H1 (cell line): ENCODE data around the gene LPGAT1. TPM values are rescaled to one million over a fixed set of nuclear protein-coding genes. Genes with fewer than 3 reads are reported as not detected.

ENCODE experiments used
- CTCF ChIA-PET: fragments of 300-600 bp; sonication (Branson Sonifier 250); formaldehyde crosslinking; loops from one replicate; lab custom pipeline; 2021; ENCODE audit not compliant: partially characterized antibody; lab: Charles Lee
- POLR2A ChIA-PET: fragments of 300-600 bp; sonication (Branson Sonifier 250); formaldehyde crosslinking; loops from one replicate; lab custom pipeline; 2021; ENCODE audit warnings: inconsistent platforms; ENCODE audit not compliant: partially characterized antibody; lab: Charles Lee
- DNase-seq, 2 experiments: peaks; one replicate each; pipeline versions ENCODE4 v3.0.0 to v3.0.0-alpha.2; 2010 to 2022; ENCODE audit warnings: low spot score in 2 of 2, low read depth in 1 of 2, mixed read lengths in 1 of 2
- FAIRE-seq: peaks from 2 replicates; lab custom pipeline; 2011; peaks lifted over from hg19 to GRCh38; lab: Jason Lieb, UNC
- H2AFZ ChIP-seq: 2 replicates; pipeline ENCODE4 v1.8.1; 2012; ENCODE audit warnings: low read length, inconsistent platforms
- H2AK5ac ChIP-seq: 2 replicates; pipeline ENCODE4 v1.6.1; 2013; ENCODE audit warnings: low read depth, low read length
- H2BK120ac ChIP-seq: replicated peaks from 2 replicates; pipeline ENCODE3; 2013; ENCODE audit warnings: low read depth, low read length, inconsistent platforms
- H2BK12ac ChIP-seq: 2 replicates; pipeline ENCODE4 v1.6.1; 2013; ENCODE audit warnings: low read depth, low read length
- H2BK15ac ChIP-seq: 2 replicates; pipeline ENCODE4 v1.6.1; 2013; ENCODE audit warnings: low read length
- H2BK20ac ChIP-seq: 2 replicates; pipeline ENCODE4 v1.6.1; 2013; ENCODE audit warnings: low read length
- H2BK5ac ChIP-seq: 2 replicates; pipeline ENCODE4 v1.6.1; 2013; ENCODE audit warnings: low read depth, low read length
- H3K14ac ChIP-seq: 2 replicates; pipeline ENCODE4 v1.6.1; 2013; ENCODE audit warnings: inconsistent platforms; ENCODE audit not compliant: insufficient read length
- H3K18ac ChIP-seq: 2 replicates; pipeline ENCODE4 v1.6.1; 2013; ENCODE audit warnings: low read length; ENCODE audit errors: extremely low read depth
- H3K23ac ChIP-seq: 2 replicates; pipeline ENCODE4 v1.6.1; 2013; ENCODE audit warnings: inconsistent platforms; ENCODE audit not compliant: insufficient read length
- H3K23me2 ChIP-seq: 2 replicates; pipeline ENCODE4 v1.6.1; 2013; ENCODE audit warnings: low read depth, low read length
- H3K27ac ChIP-seq: 2 replicates; pipeline ENCODE4 v1.6.1; 2011; ENCODE audit warnings: low read depth, low read length, inconsistent platforms
- H3K27me3 ChIP-seq, 4 experiments: replicated peaks in 1 of 4; 1 replicate in 1 of 4; 2 replicates in 3 of 4; pipeline versions ENCODE4 v1.6.1 to v1.8.1; 2011 to 2013; ENCODE audit warnings: low read length in 3 of 4, mild to moderate bottlenecking in 3 of 4, inconsistent platforms in 2 of 4, mixed read lengths in 2 of 4, moderate library complexity in 1 of 4; ENCODE audit not compliant: control insufficient read depth in 3 of 4, insufficient read depth in 3 of 4; ENCODE audit errors: extremely low read depth in 1 of 4
- H3K36me3 ChIP-seq, 4 experiments: 2 replicates each; pipeline versions ENCODE4 v1.6.1 to v1.8.1; 2011 to 2013; ENCODE audit warnings: mild to moderate bottlenecking in 4 of 4, low read length in 3 of 4, moderate library complexity in 2 of 4, control low read depth in 1 of 4, inconsistent platforms in 1 of 4; ENCODE audit not compliant: insufficient read depth in 4 of 4, control insufficient read depth in 2 of 4
- H3K4ac ChIP-seq: replicated peaks from 2 replicates; pipeline ENCODE3; 2013; ENCODE audit warnings: low read length, low read depth, mixed read lengths, inconsistent platforms; ENCODE audit not compliant: insufficient read length
- H3K4me1 ChIP-seq, 4 experiments: replicated peaks in 1 of 4; 1 replicate in 1 of 4; 2 replicates in 3 of 4; pipeline versions ENCODE4 v1.6.1 to v1.8.1; 2011 to 2013; ENCODE audit warnings: low read length in 3 of 4, inconsistent platforms in 2 of 4, mixed read lengths in 1 of 4; ENCODE audit not compliant: insufficient read depth in 4 of 4, control insufficient read depth in 3 of 4
- H3K4me2 ChIP-seq, 2 experiments: 2 replicates each; pipeline versions ENCODE4 v1.6.1 to v1.8.1; 2011 to 2013; ENCODE audit warnings: low read depth in 2 of 2, low read length in 2 of 2, control low read depth in 1 of 2, inconsistent platforms in 1 of 2, mild to moderate bottlenecking in 1 of 2; ENCODE audit not compliant: insufficient read depth in 1 of 2
- H3K4me3 ChIP-seq, 4 experiments: fragments of 200-600, 300-600 bp in 1 of 4; sonication (generic), shearing (Covaris generic), sonication (Bioruptor Twin) in 1 of 4; 2 replicates each; pipeline versions ENCODE4 v1.5.1 to v1.8.1; 2011 to 2016; ENCODE audit warnings: low read length in 4 of 4, low read depth in 3 of 4, control low read depth in 2 of 4, inconsistent platforms in 2 of 4, mild to moderate bottlenecking in 2 of 4, mixed read lengths in 1 of 4, moderate library complexity in 1 of 4; ENCODE audit not compliant: insufficient read depth in 2 of 4; ENCODE audit errors: extremely low read depth in 1 of 4
- H3K56ac ChIP-seq: replicated peaks from 2 replicates; pipeline ENCODE3; 2013; ENCODE audit warnings: low read depth, mild to moderate bottlenecking, mixed read lengths, low read length, inconsistent platforms; ENCODE audit not compliant: insufficient read length
- H3K79me1 ChIP-seq: 2 replicates; pipeline ENCODE4 v1.6.1; 2013; ENCODE audit warnings: low read depth, low read length, control low read depth
- H3K79me2 ChIP-seq, 2 experiments: 2 replicates each; pipeline versions ENCODE4 v1.6.1 to v1.8.1; 2012 to 2013; ENCODE audit warnings: low read length in 2 of 2, mild to moderate bottlenecking in 2 of 2, inconsistent platforms in 1 of 2; ENCODE audit not compliant: insufficient read depth in 2 of 2, control insufficient read depth in 1 of 2
- H3K9ac ChIP-seq, 4 experiments: replicated peaks in 1 of 4; 1 replicate in 1 of 4; 2 replicates in 3 of 4; pipeline versions ENCODE4 v1.6.1 to v1.8.1; 2011 to 2013; ENCODE audit warnings: low read depth in 3 of 4, low read length in 3 of 4, control low read depth in 2 of 4, mild to moderate bottlenecking in 2 of 4, moderate library complexity in 2 of 4, inconsistent platforms in 1 of 4; ENCODE audit errors: extremely low read depth in 1 of 4
- H3K9me3 ChIP-seq, 2 experiments: 2 replicates each; pipeline versions ENCODE4 v1.6.1 to v1.8.1; 2012 to 2013; ENCODE audit warnings: mild to moderate bottlenecking in 2 of 2, moderate library complexity in 2 of 2, control low read depth in 1 of 2, inconsistent platforms in 1 of 2, low read depth in 1 of 2, low read length in 1 of 2, mixed read lengths in 1 of 2; ENCODE audit not compliant: insufficient read depth in 2 of 2
- H4K20me1 ChIP-seq, 2 experiments: replicated peaks in 1 of 2; 2 replicates each; pipeline versions ENCODE3 to v1.8.1; 2011 to 2013; ENCODE audit warnings: inconsistent platforms in 2 of 2, low read length in 2 of 2, mild to moderate bottlenecking in 1 of 2; ENCODE audit not compliant: insufficient read depth in 2 of 2, control insufficient read depth in 1 of 2
- H4K5ac ChIP-seq: 2 replicates; pipeline ENCODE4 v1.6.1; 2013; ENCODE audit warnings: low read length, low read depth, mixed read lengths, inconsistent platforms; ENCODE audit not compliant: insufficient read length
- H4K8ac ChIP-seq: 2 replicates; pipeline ENCODE4 v1.8.0; 2013; ENCODE audit warnings: mild to moderate bottlenecking, moderate library complexity, low read length, inconsistent platforms; ENCODE audit not compliant: insufficient read depth; ENCODE audit errors: extremely low read depth
- H4K91ac ChIP-seq: replicated peaks from 2 replicates; pipeline ENCODE3; 2013; ENCODE audit warnings: low read length, mixed read lengths, inconsistent platforms; ENCODE audit not compliant: insufficient read length
- ASH2L ChIP-seq: fragments of 200-600, 300-600 bp; sonication (generic); IDR thresholded peaks from one replicate; pipeline ENCODE4 v1.7.1; 2017; ENCODE audit warnings: low read length
- EZH2 ChIP-seq: fragments of 200-600 bp; sonication (generic); IDR thresholded peaks from 2 replicates; pipeline ENCODE4 v1.7.1; 2012; ENCODE audit warnings: low read depth, mild to moderate bottlenecking, moderate library complexity, low read length, inconsistent platforms; ENCODE audit not compliant: severe bottlenecking
- FOSL1 ChIP-seq: IDR thresholded peaks from 2 replicates; pipeline ENCODE4 v1.6.1; 2011; ENCODE audit warnings: mild to moderate bottlenecking, low read depth, low read length, moderate library complexity; ENCODE audit not compliant: insufficient read depth
- KDM1A ChIP-seq: fragments of 200-600, 300-600 bp; sonication (generic); IDR thresholded peaks from 2 replicates; pipeline ENCODE4 v1.7.1; 2016; ENCODE audit warnings: mild to moderate bottlenecking, low read length, borderline replicate concordance
- NANOG ChIP-seq: IDR thresholded peaks from 2 replicates; pipeline ENCODE4 v1.6.1; 2011; ENCODE audit warnings: low read length, low read depth, mild to moderate bottlenecking, inconsistent platforms; ENCODE audit not compliant: insufficient read depth, poor library complexity, severe bottlenecking
- PHF8 ChIP-seq: fragments of 200-600 bp; sonication (generic); conservative IDR thresholded peaks from 2 replicates; pipeline ENCODE4 v1.7.1; 2012; ENCODE audit warnings: low read depth, mild to moderate bottlenecking, inconsistent platforms, low read length, moderate library complexity
- POLR2AphosphoS5 ChIP-seq: IDR thresholded peaks from 2 replicates; pipeline ENCODE4 v1.6.1; 2011; ENCODE audit warnings: low read depth, low read length
- POU5F1 ChIP-seq: IDR thresholded peaks from 2 replicates; pipeline ENCODE4 v1.6.1; 2011; ENCODE audit warnings: low read depth, mild to moderate bottlenecking, low read length, moderate library complexity
- RBBP5 ChIP-seq: IDR thresholded peaks from 2 replicates; pipeline ENCODE4 v1.7.1; 2012; ENCODE audit warnings: low read depth, mild to moderate bottlenecking, inconsistent platforms, low read length, moderate library complexity, borderline replicate concordance
- SRF ChIP-seq: IDR thresholded peaks from 2 replicates; pipeline ENCODE4 v1.6.1; 2011; ENCODE audit warnings: mild to moderate bottlenecking, low read depth, low read length, moderate library complexity
- SUZ12 ChIP-seq: fragments of 200-600 bp; sonication (generic); IDR thresholded peaks from 2 replicates; pipeline ENCODE4 v1.6.1; 2012; ENCODE audit warnings: mild to moderate bottlenecking, inconsistent platforms, low read length, moderate library complexity, mixed read lengths
- WGBS, 2 experiments: shearing (Covaris generic) in 1 of 2; methylation state at CpG; one replicate each; pipeline versions ENCODE4 v1.1.6 to v1.1.7; 2013 to 2015; ENCODE audit warnings: low lambda C conversion rate in 2 of 2, mixed read lengths in 2 of 2, inconsistent platforms in 1 of 2, low coverage in 1 of 2, missing lambda C conversion rate in 1 of 2; ENCODE audit not compliant: insufficient replicate concordance in 2 of 2, insufficient coverage in 1 of 2, insufficient read length in 1 of 2; ENCODE audit errors: extremely low coverage in 1 of 2, missing lambda C conversion rate in 1 of 2; 5-methylcytosine and 5-hydroxymethylcytosine counted together
- polyA plus RNA-seq, 7 experiments: library from polyadenylated mRNA; depleted of rRNA in 3 of 7; stranded (reverse) in 5 of 7; unstranded in 2 of 7; fragments of >200 nt in 5 of 7; fragments of 200-250 nt in 2 of 7; gene quantifications; 1 replicate in 5 of 7; 2 replicates in 1 of 7; 4 replicates in 1 of 7; pipeline versions ENCODE4 v1.2.1 to v1.2.3, GENCODE V29; 2011 to 2013; ENCODE audit warnings: missing spikeins in 2 of 7, mixed read lengths in 2 of 7
- total RNA-seq: library from RNA; stranded (reverse); fragmentation: NEBNext Ultra II Directional; extraction: Animal tissue kit (Norgen Biotek cat#: 25700); gene quantifications from 2 replicates; pipeline ENCODE4 v1.2.1, GENCODE V29; 2021
- TF ChIP-seq, protein P1 (sequence below): IDR thresholded peaks from 2 replicates; pipeline ENCODE4 v1.6.1; 2012; ENCODE audit warnings: inconsistent platforms

The LPGAT1 gene
- total and polyA plus RNA-seq, 2 of the 8 experiments (the other 6 are each of a cell fraction or from before 2014, with no cell fraction given) = 2.3 to 13.5 TPM

DNA sequence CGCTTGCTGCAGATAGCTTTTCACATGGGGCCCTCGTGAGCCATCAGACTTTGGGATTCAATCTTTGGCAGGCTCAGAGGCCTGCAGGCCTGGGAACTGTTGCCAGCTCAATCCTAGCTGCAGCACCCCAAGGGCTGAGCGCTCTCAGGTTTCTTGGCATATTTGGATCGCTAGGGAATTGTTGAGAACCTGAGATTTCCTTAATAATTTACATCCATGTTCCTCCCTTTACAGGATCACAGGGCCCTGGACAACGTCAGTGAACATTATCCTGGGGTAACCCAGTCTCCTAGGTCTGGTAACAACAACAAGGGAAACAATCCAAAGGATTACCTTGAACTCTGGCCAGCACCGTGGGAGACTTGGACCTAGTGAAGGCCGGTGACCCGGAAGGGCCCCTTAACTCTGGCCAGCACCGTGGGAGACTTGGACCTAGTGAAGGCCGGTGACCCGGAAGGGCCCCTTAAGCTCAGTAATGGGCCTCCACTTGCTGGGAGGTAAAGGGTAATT, 105.8 kb downstream of the LPGAT1 start:
- Histone ChIP-seq H3K56ac (no peak overlapping the region), H2AFZ (no peak overlapping the region), H4K20me1 (no peaks in the 10 kb centered on the region), H3K9ac (no peak overlapping the region), H4K91ac (no peak overlapping the region), H3K23ac (no peak overlapping the region), H4K5ac (no peak overlapping the region), H3K27ac (no peak overlapping the region), H3K4me1 (no peaks in the 10 kb centered on the region), H3K4ac (no peak overlapping the region), H3K4me3 (no peak overlapping the region), H3K79me2 (no peaks in the 10 kb centered on the region), H3K4me2 (no peak overlapping the region), H2BK15ac (no peak overlapping the region), H2BK12ac (no peak overlapping the region), H3K23me2 (no peaks in the 10 kb centered on the region; the same call in 1 of the 2 replicates), H2BK20ac (no peak overlapping the region), H3K27me3 (no peaks in the 10 kb centered on the region), H4K8ac (no peak overlapping the region), H3K36me3 (no peaks in the 10 kb centered on the region), H3K79me1 (no peaks in the 10 kb centered on the region), H2BK120ac (no peak overlapping the region), H2BK5ac (no peak overlapping the region), H2AK5ac (no peak overlapping the region), H3K9me3 (no peaks in the 10 kb centered on the region), H3K14ac (no peak overlapping the region), H3K18ac (no peak overlapping the region)
- 89% methylated on average over 10 of the region's 11 CpGs; no CpG with 5 or more reads in 1 of the 2 experiments for WGBS, 2 experiments
- DNase-seq = no peak
- no peak for FAIRE-seq
- POLR2A ChIA-PET = no interaction called here
- CTCF ChIA-PET = interaction anchor here (1.2 to 6.4 kb wide), 2 partner anchors 26 to 42 kb away, joined by 3 to 43 read pairs; no protein-coding TSS in a partner anchor
- TF ChIP-seq SRF (no peak), KDM1A (no peak), EZH2 (no peak), POLR2AphosphoS5 (no peak), POU5F1 (no peak), NANOG (no peak), FOSL1 (no peak), PHF8 (no peak), SUZ12 (no peak), RBBP5 (no peak), ASH2L (no peak)
- TF ChIP-seq, protein P1, sequence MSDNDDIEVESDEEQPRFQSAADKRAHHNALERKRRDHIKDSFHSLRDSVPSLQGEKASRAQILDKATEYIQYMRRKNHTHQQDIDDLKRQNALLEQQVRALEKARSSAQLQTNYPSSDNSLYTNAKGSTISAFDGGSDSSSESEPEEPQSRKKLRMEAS = no peak
